PC-3 (cell line): Measurements from ENCODE around the gene MYO5B. TPM values are rescaled to one million over a fixed set of nuclear protein-coding genes. Genes with fewer than 3 reads are reported as not detected.

ENCODE experiments used
- ATAC-seq: fragments of 200-7000 bp; cut with Tn5 transposase; 2 replicates; pipeline ENCODE4 v1.9.1; 2020; ENCODE audit warnings: mild to moderate bottlenecking, moderate library complexity
- BruUV-seq: library from RNA; stranded (reverse); fragments of 400-500 nt; replicated peaks from 2 replicates; lab custom pipeline; 2021; lab: Mats Ljungman, UMichigan
- CTCF ChIA-PET: fragments of 300-600 bp; sonication (Branson Sonifier 250); formaldehyde crosslinking; loops from one replicate; lab custom pipeline; 2022; ENCODE audit warnings: antibody characterized with exemption; lab: Charles Lee
- POLR2A ChIA-PET: fragments of 300-600 bp; sonication (Branson Sonifier 250); formaldehyde crosslinking; loops from one replicate; lab custom pipeline; 2022; ENCODE audit warnings: antibody characterized with exemption; ENCODE audit not compliant: unreplicated experiment; lab: Charles Lee
- DNase-seq: peaks from one replicate; pipeline ENCODE4 v3.0.0-alpha.2; 2015
- H2AFZ ChIP-seq: fragments of 300-600 bp; sonication (generic); 2 replicates; pipeline ENCODE4 v1.6.0; 2016; ENCODE audit warnings: antibody characterized with exemption, low read length
- H3F3A ChIP-seq: fragments of 300-600 bp; sonication (generic); one replicate; pipeline ENCODE4 v1.6.0; 2017; ENCODE audit warnings: antibody characterized with exemption, low read length, control low read depth, mild to moderate bottlenecking; ENCODE audit not compliant: unreplicated experiment
- H3K27ac ChIP-seq: fragments of 300-600 bp; sonication (generic); 2 replicates; pipeline ENCODE4 v1.5.1; 2016; ENCODE audit warnings: mild to moderate bottlenecking, low read length
- H3K27me3 ChIP-seq: fragments of 300-600 bp; sonication (generic); 2 replicates; pipeline ENCODE4 v1.6.1; 2016; ENCODE audit warnings: low read length, mixed read lengths
- H3K36me3 ChIP-seq: fragments of 300-600 bp; sonication (generic); 2 replicates; pipeline ENCODE4 v1.6.1; 2016; ENCODE audit warnings: low read depth, mixed run types, low read length, mixed read lengths
- H3K4me1 ChIP-seq: fragments of 300-600 bp; sonication (generic); 2 replicates; pipeline ENCODE4 v1.5.1; 2016; ENCODE audit warnings: low read length; ENCODE audit not compliant: insufficient read depth
- H3K4me2 ChIP-seq: fragments of 300-600 bp; sonication (generic); 2 replicates; pipeline ENCODE4 v1.6.0; 2016; ENCODE audit warnings: low read length
- H3K4me3 ChIP-seq: fragments of 300-600 bp; sonication (generic); 2 replicates; pipeline ENCODE4 v1.5.1; 2016; ENCODE audit warnings: mild to moderate bottlenecking, low read length, mixed read lengths
- H3K79me2 ChIP-seq: fragments of 300-600 bp; sonication (generic); 2 replicates; pipeline ENCODE4 v1.6.1; 2017; ENCODE audit warnings: low read length, mixed read lengths
- H3K9ac ChIP-seq: fragments of 300-600 bp; sonication (generic); 2 replicates; pipeline ENCODE4 v1.6.0; 2016; ENCODE audit warnings: mild to moderate bottlenecking, low read length
- H3K9me2 ChIP-seq: fragments of 300-600 bp; sonication (generic); replicated peaks from 2 replicates; pipeline ENCODE4 v1.6.1; 2016; ENCODE audit warnings: mixed run types, low read length, mixed read lengths
- H3K9me3 ChIP-seq: fragments of 300-600 bp; sonication (generic); 2 replicates; pipeline ENCODE4 v1.6.1; 2016; ENCODE audit warnings: low read length, mixed read lengths
- H4K20me1 ChIP-seq: fragments of 300-600 bp; sonication (generic); 2 replicates; pipeline ENCODE4 v1.6.1; 2016; ENCODE audit warnings: low read length, mixed read lengths
- EZH2 ChIP-seq: fragments of 300-600 bp; sonication (generic); IDR thresholded peaks from one replicate; pipeline ENCODE4 v1.6.1; 2017; ENCODE audit warnings: antibody characterized with exemption, mild to moderate bottlenecking, low read length; ENCODE audit not compliant: unreplicated experiment
- EZH2phosphoT487 ChIP-seq: fragments of 300-600 bp; sonication (generic); IDR thresholded peaks from 2 replicates; pipeline ENCODE4 v1.6.1; 2018; ENCODE audit warnings: mild to moderate bottlenecking, antibody characterized with exemption, low read length, borderline replicate concordance
- intact Hi-C: fragments of 100-400 bp; cut with micrococcal nuclease; formaldehyde crosslinking; loops from 2 replicates; pipeline ENCODE4 v1.9.0; 2023
- total RNA-seq: library from RNA; depleted of rRNA; stranded (reverse); fragments of >200 nt; gene quantifications from 2 replicates; pipeline ENCODE4 v1.2.3, GENCODE V29; 2014
- TF ChIP-seq, protein P1 (sequence below): fragments of 300-600 bp; sonication (generic); conservative IDR thresholded peaks from 2 replicates; pipeline ENCODE4 v1.5.1; 2017; ENCODE audit warnings: antibody characterized with exemption, low read depth, mild to moderate bottlenecking, low read length

The MYO5B gene
- total RNA-seq, 1 experiment from 2014 or later, result 10.7 TPM

DNA sequence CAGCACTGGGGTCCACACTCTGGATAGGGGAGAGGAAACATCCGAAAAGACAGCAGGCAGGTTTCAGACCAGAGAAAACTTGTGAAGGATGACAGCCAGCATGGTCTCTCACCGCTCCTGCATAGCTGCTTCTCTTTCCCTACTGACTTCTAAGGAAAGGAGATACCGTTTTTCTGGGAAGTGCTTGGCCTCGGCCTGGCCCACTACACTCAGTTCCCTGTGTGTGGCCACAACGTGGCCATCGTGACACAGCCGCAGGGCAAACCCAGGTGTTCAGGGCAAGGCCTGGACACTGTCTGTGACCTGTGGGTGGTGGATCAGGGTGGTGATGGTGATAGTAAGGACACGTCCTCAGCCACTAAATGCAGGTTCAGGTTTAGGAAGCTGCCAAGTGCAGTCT, 347.4 kb downstream of the MYO5B start:
- intact Hi-C loops, result no loop called here
- Histone ChIP-seq H3K4me1 (peaks cover 17% of the 10 kb centered on the region), H3K27me3 (no peaks in the 10 kb centered on the region), H2AFZ (no peak overlapping the region), H3K79me2 (no peaks in the 10 kb centered on the region), H3K27ac (no peak overlapping the region), H3K9ac (no peak overlapping the region), H3K36me3 (no peaks in the 10 kb centered on the region), H4K20me1 (no peaks in the 10 kb centered on the region), H3K4me2 (no peak overlapping the region), H3K9me2 (no peaks in the 10 kb centered on the region), H3F3A (no peaks in the 10 kb centered on the region), H3K9me3 (no peaks in the 10 kb centered on the region), H3K4me3 (no peak overlapping the region)
- BruUV-seq, result no TSS peak
- TF ChIP-seq, protein P1, sequence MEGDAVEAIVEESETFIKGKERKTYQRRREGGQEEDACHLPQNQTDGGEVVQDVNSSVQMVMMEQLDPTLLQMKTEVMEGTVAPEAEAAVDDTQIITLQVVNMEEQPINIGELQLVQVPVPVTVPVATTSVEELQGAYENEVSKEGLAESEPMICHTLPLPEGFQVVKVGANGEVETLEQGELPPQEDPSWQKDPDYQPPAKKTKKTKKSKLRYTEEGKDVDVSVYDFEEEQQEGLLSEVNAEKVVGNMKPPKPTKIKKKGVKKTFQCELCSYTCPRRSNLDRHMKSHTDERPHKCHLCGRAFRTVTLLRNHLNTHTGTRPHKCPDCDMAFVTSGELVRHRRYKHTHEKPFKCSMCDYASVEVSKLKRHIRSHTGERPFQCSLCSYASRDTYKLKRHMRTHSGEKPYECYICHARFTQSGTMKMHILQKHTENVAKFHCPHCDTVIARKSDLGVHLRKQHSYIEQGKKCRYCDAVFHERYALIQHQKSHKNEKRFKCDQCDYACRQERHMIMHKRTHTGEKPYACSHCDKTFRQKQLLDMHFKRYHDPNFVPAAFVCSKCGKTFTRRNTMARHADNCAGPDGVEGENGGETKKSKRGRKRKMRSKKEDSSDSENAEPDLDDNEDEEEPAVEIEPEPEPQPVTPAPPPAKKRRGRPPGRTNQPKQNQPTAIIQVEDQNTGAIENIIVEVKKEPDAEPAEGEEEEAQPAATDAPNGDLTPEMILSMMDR, result no peak
- no peak for TF ChIP-seq EZH2
- TF ChIP-seq EZH2phosphoT487, result no peak
- CTCF ChIA-PET, result no interaction called here
- no peak for DNase-seq
- POLR2A ChIA-PET, result no interaction called here
- ATAC-seq, result no peak

DNA sequence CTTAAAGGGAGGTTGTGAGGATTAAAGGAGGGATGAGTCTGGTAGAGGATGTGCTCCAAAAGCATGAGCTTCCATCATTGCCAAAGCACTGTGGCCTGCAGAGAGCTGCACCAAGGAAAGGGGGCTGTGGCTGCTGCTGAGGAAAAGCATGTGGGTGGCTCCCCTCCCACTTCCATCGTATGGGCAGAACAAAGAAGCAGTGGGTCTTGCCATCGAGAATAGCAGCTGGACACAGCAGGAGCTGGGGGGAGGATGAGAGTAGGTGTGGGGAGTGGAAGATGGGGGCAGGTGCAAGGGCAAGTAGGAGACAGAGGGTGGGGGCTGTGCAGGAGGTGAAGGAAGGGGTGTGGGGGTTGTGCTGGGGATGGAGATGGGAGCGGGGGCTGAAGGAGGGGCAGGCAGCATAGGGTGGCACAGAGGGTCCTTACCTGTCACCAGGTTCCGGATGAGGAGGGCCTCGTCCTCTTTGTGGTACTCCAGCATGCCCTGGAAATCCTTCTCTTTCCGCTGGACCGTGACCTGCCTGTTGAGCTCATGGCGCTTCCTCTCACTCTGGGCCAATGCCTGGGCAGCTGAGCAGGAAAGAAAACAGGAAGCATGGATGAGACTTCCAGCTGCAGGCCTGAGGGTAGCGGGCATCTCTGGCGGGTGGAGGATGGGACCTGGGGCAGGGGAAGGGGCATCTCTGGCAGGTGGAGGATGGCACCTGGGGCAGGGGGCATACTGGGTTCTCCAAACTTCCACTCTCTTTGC, 348.1 kb downstream of the MYO5B start:
- intact Hi-C loops, result no loop called here
- H3K9me2 ChIP-seq, result no peaks in the 10 kb centered on the region
- no peaks in the 10 kb centered on the region for H3K79me2 ChIP-seq
- no peak for ATAC-seq
- no peaks in the 10 kb centered on the region for H3F3A ChIP-seq
- no peaks in the 10 kb centered on the region for H4K20me1 ChIP-seq
- ChIA-PET CTCF (no interaction called here), POLR2A (no interaction called here)
- no peak overlapping the region for H2AFZ ChIP-seq
- H3K4me3 ChIP-seq, result no peak overlapping the region
- no peak overlapping the region for H3K4me2 ChIP-seq
- TF ChIP-seq EZH2phosphoT487 (no peak), EZH2 (no peak)
- TF ChIP-seq, protein P1, result no peak
- H3K9me3 ChIP-seq, result no peaks in the 10 kb centered on the region
- no peaks in the 10 kb centered on the region for H3K27me3 ChIP-seq
- H3K4me1 ChIP-seq, result peaks cover 17% of the 10 kb centered on the region
- DNase-seq, result no peak
- H3K36me3 ChIP-seq, result no peaks in the 10 kb centered on the region
- no peak overlapping the region for H3K9ac ChIP-seq
- no peak overlapping the region for H3K27ac ChIP-seq
- no TSS peak for BruUV-seq

DNA sequence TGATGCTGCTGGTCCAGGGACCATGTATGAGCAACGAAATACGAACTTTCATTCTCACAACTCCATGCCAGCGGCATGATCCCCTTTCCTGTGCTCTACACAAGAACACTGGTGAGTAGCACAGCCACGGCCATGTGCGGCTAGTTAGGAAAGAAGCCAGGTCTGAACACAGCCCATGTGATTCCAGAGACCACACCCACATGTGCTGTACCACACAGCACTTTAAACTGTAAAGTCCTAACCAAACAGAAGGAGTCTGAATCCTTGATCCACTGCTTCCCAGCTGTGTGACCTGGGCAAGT, 348.6 kb downstream of the MYO5B start:
- ChIA-PET POLR2A (no interaction called here), CTCF (no interaction called here)
- no peak overlapping the region for H3K4me2 ChIP-seq
- DNase-seq (no peak), ATAC-seq (no peak)
- no peaks in the 10 kb centered on the region for H3K36me3 ChIP-seq
- H3K27ac ChIP-seq, result no peak overlapping the region
- H3K79me2 ChIP-seq, result no peaks in the 10 kb centered on the region
- H4K20me1 ChIP-seq, result no peaks in the 10 kb centered on the region
- H3K27me3 ChIP-seq, result no peaks in the 10 kb centered on the region
- H3K9me2 ChIP-seq, result no peaks in the 10 kb centered on the region
- no peak overlapping the region for H3K9ac ChIP-seq
- peaks cover 17% of the 10 kb centered on the region for H3K4me1 ChIP-seq
- no peak overlapping the region for H3K4me3 ChIP-seq
- H2AFZ ChIP-seq, result no peak overlapping the region
- H3K9me3 ChIP-seq, result no peaks in the 10 kb centered on the region
- no peak for TF ChIP-seq EZH2phosphoT487
- TF ChIP-seq, protein P1, result no peak
- no peak for TF ChIP-seq EZH2
- BruUV-seq, result no TSS peak
- H3F3A ChIP-seq, result no peaks in the 10 kb centered on the region
- intact Hi-C loops, result no loop called here
